HG03025 (cell line): ENCODE results near the gene AHRR.
A peak's percentile ranks its signal among the peaks of the same experiment; 100 is the strongest.
"Not testable (repeated sequence)": the region's sequence is repeated elsewhere in the genome, so short reads cannot be mapped to it uniquely, and the experiment has no call there.

Experiments used
- ATAC-seq: cut with Tn5 transposase; IDR thresholded peaks from one replicate; pipeline ENCODE4 v1.9.1; 2021; ENCODE audit warnings: mild to moderate bottlenecking, moderate library complexity; ENCODE audit not compliant: unreplicated experiment, low FRiP score

The AHRR gene

GRCh38 chr5:390623-391491 is 69.3 kb downstream of the AHRR start:
- no peak for ATAC-seq

- ATAC-seq, result no peak
These were observed 71.0 kb downstream of the AHRR start for GRCh38 chr5:392431-392988.

DNA sequence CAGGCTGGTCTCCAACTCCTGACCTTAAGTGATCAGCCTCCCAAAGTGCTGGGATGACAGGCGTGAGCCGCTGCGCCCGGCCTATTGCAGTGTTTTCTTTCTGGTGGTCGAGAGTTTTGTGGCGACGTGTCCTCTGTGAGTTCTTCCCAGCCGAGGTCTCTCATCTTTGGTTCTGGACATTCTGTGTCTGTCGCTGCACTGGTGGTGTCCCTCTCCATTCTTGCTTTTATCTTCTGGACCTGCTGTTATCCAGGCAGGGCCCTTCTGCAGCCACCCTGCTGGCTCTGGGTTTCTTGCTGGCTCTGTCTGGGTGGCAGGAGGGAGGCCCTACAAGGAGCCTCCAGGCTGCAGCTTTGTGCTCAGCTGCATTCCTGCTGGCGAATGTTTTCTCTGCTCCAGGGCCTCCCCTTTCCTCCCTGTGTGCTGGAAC is 72.3 kb downstream of the AHRR start:
- no peak for ATAC-seq

- no peak for ATAC-seq
These were observed 73.2 kb downstream of the AHRR start for GRCh38 chr5:394671-395155.

DNA sequence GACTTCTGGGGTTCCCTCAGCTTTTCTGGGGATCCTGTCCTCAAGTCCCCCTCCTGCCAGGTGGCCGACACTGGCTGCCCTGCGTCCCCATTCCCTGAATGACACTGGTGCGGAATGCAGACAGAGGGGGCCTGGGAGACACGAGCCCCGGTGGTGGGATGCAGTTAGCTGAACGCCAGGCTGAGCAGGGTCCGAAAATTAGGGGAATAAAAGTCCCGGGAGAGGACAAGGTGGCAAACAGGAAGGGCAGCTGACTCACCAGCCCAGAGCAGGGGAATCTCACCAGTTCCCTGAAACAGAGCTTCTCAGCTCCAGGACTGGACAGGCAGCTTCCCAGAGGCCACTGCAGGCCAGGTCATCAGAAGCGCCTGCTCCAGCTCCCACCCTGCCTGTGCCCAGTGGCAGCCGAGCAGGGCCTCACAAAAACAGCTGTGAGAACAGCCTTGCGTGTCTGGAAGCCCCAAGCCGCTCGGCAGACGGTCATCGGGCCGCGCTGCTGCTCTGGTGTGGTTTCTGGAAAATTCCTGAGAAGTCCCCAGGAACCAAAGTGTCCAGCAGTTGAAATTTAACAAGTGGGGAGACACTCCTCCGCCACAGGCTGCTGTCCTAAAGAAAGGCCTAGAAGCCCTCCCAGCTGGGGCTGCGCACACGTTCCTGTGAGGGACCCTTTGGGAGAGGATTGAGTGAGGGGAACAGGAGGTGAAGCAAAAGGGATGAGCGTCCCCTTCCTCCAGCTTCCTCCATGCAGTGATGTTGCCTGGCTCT is 73.8 kb downstream of the AHRR start:
- ATAC-seq, result no peak

GRCh38 chr5:395921-396530 is 74.5 kb downstream of the AHRR start:
- ATAC-seq, result no peak

- no peak for ATAC-seq
These were observed 75.0 kb downstream of the AHRR start for GRCh38 chr5:396531-396961.

DNA sequence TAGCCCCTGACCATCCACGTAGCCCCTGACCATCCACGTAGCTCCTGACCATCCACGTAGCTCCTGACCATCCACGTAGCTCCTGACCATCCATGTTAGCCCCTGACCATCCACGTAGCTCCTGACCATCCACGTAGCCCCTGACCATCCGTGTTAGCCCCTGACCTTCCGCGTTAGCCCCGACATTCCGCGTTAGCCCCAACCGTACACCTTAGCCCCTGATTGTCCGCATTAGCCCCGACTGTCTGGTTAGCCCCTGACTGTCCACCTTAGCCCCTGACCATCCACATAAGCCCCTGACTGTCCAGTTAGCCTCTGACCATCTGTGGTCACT is 76.6 kb downstream of the AHRR start:
- not testable (repeated sequence) for ATAC-seq

DNA sequence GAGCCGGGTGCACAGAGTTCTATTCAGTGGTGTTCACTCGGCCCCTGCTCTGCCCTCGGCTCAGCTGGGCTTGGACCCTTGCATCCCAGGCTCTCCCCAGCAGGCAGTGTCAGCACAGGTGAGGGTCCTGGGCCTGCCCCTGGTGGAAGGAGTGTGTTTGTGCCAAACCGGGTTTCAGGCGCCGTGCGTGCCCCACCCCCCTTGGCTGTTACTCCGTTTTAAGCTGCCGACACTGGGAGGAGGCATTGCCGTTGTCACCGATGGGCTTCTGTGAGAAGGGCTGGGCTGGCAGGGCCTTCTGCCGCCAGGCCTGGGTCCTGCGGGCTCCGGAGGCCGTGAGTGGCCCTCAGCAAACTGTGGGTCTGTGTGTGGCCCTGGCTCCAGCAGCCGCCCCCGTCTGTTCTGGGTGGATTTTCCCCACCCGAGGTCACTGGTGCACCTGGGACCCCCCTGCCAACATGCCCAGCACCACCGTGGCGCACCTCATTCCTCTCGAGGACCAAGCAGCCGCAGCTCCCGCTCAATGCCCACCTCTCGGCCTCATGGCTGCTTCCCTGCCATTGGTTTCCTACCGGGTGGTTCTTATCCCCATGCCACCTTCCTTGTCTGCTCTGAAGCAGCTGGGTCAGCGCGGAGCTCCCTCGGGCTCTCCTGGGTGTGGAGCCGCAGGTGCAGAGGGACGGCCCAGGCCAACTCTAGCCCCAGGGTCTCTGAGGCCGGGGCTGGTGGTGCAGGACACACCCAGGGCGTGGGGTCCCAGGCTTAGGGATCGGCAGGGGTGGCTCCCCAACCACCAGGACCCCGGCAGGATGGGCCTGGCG is 77.2 kb downstream of the AHRR start:
- ATAC-seq, result no peak

DNA sequence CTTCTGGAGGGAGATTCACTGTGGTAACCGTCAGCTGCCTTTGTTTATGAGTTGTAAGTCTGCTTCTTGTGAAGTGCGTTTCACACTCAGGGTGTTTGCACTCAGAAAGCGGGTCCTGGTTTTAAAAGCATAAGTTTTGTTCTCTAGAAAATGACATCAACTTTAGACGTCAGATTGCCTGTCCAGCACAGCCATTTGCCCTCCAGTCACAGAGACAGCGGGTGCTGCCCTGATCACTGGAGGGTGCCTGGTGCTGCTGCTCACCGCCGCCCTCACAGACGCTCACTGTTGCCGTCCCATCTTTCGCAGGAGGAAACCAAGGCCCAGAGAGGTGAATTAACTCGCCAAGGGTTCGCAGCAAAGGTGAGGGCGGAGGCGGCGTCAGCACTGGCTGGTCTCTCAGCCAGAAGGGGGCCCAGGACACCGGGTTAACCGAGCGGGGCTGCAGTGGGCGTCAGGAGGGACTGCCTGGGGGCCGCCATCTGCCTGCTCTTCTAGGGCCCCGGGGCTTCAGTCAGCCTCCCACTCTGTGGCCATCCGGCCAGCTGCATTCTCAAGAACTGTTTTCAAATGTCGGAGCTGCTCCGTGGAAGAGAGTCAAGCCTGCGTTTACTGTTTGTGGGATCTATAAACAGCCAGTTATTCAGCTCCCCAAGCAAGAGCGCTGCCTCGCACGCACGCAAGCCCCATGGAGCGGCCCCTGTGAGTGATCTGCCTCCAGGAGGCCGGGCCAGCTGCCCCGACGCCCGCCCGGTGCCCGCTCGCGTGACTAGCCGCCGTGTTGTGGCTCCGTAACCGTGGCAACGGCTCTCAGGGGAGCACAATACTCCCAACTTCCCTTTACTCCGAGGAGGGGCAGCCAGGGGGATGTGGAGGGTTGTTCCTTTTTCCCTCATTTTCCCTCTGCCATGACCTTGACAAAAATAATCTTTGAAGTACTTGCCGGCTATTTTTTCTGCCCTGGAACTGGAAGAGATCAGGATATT is 78.1 kb downstream of the AHRR start:
- peak; percentile 46 for ATAC-seq

- ATAC-seq, result no peak
These were observed 79.0 kb downstream of the AHRR start for GRCh38 chr5:400282-401145.

DNA sequence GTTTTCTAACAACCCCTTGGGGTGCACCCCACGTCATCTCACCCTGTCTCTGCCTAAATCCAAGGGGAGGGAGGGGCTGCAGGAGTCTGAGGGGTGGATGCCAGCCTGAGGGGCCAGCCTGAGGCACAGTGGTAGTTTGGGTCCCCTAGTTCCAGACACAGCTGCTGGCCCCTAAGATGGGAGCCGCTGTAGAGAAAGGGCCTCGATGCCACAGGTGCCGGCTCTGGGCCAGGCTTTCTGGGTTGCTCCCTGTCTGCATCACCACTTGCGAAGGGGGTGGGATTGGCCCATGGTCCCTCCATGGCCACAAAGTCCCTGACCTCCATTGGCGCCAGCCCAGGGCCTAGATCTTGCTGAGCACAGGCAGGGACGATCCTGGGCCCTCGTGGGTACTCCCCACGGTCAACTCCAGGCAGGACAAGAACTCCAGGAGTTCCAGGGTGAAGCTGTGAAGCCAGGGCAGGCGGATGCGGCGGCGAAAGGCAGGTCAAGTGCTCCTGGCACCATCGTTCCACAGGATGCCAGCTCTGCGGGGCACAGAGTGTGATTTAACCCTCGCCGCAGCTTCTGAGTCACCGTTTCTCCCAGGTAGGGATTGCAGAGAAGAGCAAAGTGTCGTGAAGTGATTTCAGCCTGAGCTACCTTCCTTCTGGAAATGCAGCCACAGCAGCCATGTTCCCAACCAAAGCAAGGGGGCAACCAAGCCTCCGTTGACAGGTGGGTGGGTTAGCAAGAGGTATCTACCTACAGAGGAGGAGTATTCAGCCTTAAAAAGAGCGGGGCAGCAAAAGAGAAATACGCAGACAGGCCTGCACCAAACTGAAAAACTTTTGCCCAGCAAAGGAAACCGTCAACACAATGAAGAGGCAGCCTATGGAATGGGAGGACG is 79.9 kb downstream of the AHRR start:
- no peak for ATAC-seq

DNA sequence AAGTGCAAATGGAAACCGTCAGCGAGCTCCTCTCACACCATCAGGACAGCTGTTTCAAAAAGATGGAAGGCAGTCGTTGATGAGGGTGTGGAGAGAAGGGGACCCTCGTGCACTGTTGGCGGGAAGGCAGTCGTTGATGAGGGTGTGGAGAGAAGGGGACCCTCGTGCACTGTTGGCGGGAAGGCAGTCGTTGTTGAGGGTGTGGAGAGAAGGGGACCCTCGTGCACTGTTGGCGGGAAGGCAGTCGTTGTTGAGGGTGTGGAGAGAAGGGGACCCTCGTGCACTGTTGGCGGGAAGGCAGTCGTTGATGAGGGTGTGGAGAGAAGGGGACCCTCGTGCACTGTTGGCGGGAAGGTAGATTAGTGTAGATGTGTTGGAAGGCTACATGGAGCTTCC is 80.7 kb downstream of the AHRR start:
- not testable (repeated sequence) for ATAC-seq

DNA sequence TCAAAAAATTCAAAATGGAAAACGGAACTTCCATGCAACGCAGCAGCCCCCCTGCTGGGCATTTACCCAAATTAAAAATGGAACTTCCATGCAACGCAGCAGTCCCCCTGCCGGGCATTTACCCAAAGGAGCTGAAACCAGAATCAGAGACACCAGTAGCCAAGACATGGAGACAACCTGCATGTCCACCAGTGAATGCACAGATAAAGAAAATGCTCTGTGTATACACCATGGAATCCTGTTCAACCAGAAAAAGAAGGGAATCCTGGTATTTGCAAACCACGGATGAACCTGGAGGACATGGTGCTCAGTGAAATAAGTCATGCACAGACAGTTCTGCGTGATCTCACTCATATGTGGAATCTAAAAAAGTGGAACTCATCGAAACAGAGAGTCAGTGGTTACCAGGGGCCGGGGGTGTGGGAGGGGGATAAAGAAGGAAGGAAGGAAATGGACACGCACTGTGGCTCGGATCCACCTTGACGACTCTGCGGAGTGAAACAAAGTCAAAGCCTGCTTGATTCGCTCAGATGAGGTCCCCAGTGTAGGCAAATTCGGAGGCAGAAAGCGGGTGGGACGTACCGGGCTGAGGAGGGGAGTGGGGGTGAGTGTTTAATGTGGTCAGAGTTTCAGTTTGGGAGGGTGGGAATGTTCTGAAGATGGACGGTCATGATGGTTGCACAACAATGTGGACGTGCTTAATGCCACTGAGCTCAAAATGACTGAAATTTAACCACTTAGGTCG is 81.3 kb downstream of the AHRR start:
- ATAC-seq, result peak; percentile 48

- no peak for ATAC-seq
These were observed 82.5 kb downstream of the AHRR start for GRCh38 chr5:403995-404394.

GRCh38 chr5:404666-405241 is 83.2 kb downstream of the AHRR start:
- no peak for ATAC-seq
